Measurements from ENCODE around the gene CCK.
A peak's percentile ranks its signal among the peaks of the same experiment; 100 is the strongest.
"Not testable (repeated sequence)": the region's sequence is repeated elsewhere in the genome, so short reads cannot be mapped to it uniquely, and the experiment has no call there.

CCK gene

DNA sequence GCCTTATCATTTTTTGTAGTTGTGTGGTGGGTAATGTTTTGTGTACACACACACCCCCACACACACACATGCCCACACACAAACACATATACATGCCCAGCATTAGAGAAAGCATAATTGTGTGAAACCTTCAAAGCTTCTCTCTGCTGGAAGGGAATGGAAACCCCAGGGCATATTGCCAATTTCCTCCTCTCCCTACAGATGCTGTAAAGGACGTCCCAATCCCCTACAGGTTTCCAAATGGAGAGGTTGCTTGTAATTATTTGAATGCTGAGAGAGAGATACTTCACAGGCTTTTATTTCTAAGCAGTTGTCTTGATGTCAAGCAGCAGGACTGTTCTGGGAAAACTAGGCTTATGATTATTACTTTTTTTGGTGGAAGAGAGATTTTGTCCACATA lies 23.0 kb upstream of the CCK start:
- no peak for TF ChIP-seq TAF1 (IDR thresholded peaks at IDR 0.05; ENCODE audit: borderline replicate concordance, low read depth, low read length)
- no peak for TF ChIP-seq POLR2A (IDR thresholded peaks at IDR 0.05; ENCODE audit: low read depth, low read length)
- TF ChIP-seq POLR2AphosphoS5 (IDR thresholded peaks at IDR 0.05; ENCODE audit: low read depth, low read length) = no peak
- no peak for FAIRE-seq
- no peak for DNase-seq (ENCODE audit: insufficient read length)

DNA sequence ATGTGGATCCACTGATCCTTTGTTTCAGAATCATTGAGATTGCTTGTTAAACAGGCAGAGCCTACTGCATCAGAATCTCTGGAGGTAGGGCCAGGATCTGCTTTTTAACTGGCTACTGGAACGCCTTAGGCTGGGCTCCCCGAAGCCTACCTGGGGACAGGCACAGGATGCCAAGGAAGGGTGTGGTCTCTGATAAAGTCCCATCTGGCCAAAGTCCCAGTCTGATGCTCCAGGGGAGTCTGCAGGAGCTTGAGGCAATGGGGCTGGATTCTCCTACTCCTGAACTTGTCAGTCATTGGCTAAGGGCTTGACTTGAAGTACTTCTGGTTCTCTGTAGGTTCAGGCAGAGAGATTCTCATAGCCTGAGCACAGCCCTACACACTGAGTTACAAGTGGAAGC lies 22.4 kb upstream of the CCK start:
- FAIRE-seq = no peak
- TF ChIP-seq POLR2A (IDR thresholded peaks at IDR 0.05; ENCODE audit: low read depth, low read length) = no peak
- no peak for TF ChIP-seq TAF1 (IDR thresholded peaks at IDR 0.05; ENCODE audit: borderline replicate concordance, low read depth, low read length)
- no peak for TF ChIP-seq POLR2AphosphoS5 (IDR thresholded peaks at IDR 0.05; ENCODE audit: low read depth, low read length)
- no peak for DNase-seq (ENCODE audit: insufficient read length)

DNA sequence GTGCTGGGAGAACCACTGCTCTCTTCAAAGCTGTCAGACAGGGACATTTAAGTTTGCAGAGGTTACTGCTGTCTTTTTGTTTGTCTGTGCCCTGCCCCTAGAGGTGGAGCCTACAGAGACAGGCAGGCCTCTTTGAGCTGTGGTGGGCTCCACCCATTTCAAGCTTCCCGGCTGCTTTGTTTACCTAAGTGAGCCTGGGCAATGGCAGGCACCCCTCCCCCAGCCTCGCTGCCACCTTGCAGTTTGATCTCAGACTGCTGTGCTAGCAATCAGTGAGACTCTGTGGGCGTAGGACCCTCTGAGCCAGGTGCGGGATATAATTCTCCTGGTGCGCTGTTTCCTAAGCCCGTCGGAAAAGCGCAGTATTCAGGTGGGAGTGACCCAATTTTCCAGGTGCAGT lies 21.4 kb upstream of the CCK start:
- FAIRE-seq; DNase-seq (ENCODE audit: insufficient read length): not testable (repeated sequence)

DNA sequence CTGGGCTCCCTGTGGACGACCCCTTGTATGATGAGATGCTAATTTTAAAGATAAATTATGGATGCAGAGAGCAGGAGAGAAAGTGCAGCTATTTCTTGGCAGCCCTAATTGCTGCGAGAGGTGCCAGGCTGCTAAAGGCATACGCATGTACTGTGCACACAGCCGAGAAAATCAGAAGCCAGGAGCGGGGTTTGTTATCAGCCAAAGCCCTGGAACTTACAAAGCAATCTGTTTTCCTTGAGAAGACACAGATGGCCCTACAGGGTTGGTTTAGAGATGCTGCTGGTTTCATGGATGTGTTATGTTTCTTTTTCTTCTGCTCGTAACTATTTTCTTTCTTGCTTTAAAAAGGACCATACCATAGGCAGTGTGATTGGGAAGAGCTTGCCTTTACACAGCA lies 11.7 kb upstream of the CCK start:
- peak; percentile 24 for FAIRE-seq
- no peak for DNase-seq (ENCODE audit: insufficient read length)
- TF ChIP-seq POLR2AphosphoS5 (IDR thresholded peaks at IDR 0.05; ENCODE audit: low read depth, low read length) (no peak), TAF1 (IDR thresholded peaks at IDR 0.05; ENCODE audit: borderline replicate concordance, low read depth, low read length) (no peak), POLR2A (IDR thresholded peaks at IDR 0.05; ENCODE audit: low read depth, low read length) (no peak)

DNA sequence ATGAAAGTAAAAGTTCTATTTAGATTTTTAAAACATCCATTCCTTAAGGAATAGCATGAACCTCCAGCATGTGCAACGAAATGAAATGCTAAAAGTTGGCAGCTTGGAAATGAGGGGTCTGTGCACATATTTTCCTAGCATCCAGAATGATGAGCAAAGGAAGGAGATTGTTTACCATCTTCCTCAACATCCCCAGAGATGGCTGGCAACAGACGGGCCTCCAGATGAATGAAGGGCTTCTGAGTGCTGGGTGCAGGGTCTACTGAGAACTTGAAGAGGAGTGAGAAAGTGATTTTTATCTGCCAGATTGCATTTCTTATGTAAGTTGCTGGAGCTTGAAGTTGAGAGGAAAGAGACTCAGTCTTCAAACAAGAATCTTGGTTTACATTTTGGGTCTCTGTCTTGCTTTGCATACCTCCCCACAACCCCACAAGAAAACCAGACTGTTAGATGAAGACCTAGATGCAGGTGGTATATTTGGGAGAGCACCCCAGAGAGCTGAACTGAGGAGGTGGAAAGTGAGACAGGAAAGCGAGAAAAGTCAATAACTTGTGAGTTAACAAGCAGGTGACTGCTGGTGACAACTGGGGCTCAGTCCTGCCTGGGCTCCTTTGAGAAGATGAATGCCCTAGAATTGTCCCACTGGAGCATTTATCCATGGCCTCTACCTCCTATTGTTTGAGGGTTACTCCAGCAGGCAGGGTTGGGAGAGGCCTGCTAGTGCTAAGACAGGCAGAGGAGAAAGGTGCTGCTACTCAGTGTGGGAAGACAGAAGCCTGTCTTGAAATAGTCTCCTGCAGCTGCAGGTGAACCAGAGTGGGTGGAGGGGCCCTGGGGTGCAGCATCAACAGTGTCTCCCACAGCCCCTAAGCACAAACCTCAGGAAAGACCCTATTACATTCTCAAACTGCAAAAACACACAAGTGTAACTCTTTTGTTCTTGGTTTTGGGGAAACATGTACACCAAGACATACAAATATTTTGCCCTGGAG lies 10.5 kb upstream of the CCK start:
- DNase-seq (ENCODE audit: insufficient read length) = no peak
- no peak for TF ChIP-seq TAF1 (IDR thresholded peaks at IDR 0.05; ENCODE audit: borderline replicate concordance, low read depth, low read length)
- TF ChIP-seq POLR2AphosphoS5 (IDR thresholded peaks at IDR 0.05; ENCODE audit: low read depth, low read length) = no peak
- no peak for TF ChIP-seq POLR2A (IDR thresholded peaks at IDR 0.05; ENCODE audit: low read depth, low read length)
- FAIRE-seq = no peak

DNA sequence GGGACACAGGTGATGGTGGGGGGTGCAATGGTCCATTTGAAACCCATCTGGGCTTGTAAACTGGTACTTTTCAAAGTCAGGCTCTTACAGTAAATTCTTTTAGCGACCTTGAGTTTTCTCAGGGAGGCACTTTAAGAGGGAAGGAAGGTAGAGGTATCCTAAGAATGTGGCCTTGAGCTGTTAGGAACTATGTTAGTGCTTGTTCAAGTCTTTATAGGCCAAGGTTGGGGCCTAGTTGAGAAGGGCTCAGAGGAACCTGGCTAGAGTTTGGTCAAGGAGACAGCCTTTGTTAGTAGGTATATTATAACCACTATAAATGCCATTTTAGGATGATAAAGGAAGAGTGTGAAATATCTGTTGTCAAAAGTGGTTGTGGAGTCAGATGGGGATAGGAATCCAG lies 9.2 kb upstream of the CCK start:
- no peak for TF ChIP-seq POLR2AphosphoS5 (IDR thresholded peaks at IDR 0.05; ENCODE audit: low read depth, low read length)
- FAIRE-seq (no peak), DNase-seq (ENCODE audit: insufficient read length) (no peak)

DNA sequence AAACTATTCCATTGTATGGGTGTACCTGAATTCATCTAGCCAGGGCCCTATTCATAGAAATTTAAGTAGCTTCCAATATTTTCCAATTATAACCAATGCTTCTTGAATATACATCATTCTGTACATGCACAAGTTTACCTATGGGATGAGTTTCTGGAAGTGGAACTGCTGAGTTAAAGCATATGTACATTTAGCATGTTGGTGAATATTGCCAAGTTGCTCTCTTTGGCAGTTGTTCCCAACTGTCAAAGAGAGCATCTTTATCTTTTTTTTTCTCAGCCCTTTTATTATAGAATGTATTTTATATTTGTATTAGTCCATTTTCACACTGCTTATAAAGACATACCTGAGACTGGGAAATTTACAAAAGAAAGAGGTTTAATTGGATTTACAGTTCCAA lies 8.3 kb upstream of the CCK start:
- FAIRE-seq = no peak
- TF ChIP-seq POLR2AphosphoS5 (IDR thresholded peaks at IDR 0.05; ENCODE audit: low read depth, low read length) = no peak
- TF ChIP-seq POLR2A (IDR thresholded peaks at IDR 0.05; ENCODE audit: low read depth, low read length) = no peak
- TF ChIP-seq TAF1 (IDR thresholded peaks at IDR 0.05; ENCODE audit: borderline replicate concordance, low read depth, low read length) = no peak
- DNase-seq (ENCODE audit: insufficient read length) = no peak

DNA sequence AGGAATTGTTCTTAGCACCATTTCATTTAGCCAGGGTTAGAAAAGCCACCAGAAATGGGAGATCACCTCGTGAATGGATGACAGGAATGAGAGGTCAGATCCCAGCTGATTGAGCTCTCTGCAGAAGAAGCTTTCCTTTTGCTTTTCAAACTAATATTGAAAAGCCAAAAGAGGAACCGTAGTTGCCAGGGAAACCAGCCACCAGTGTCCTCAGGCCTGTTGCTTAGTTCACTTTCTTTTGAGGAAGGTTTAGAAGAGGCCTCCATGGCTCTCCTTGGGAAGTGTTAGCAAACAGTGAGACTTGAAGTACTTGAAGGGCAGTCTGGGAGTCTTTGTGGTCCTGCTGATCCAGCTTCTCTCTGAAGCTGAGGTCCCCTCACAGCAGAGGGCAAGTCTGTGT lies 7.4 kb upstream of the CCK start:
- no peak for FAIRE-seq

DNA sequence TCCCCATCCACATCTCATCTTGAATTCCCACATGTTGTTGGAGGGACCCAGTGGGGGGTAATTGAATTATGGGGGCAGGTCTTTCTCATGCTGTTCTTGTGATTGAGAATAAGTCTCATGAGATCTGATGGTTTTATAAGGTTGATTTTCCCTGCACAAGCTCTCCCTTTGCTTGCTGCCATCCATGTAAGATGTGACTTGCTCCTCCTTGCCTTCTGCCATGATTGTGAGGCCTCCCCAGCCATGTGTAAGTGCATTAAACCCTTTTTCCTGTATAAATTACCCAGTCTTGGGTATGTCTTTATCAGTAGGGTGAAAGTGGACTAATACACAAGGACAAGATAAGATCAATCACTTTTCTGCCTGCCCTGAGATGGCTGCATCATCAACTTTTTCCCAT lies 5.8 kb upstream of the CCK start:
- TF ChIP-seq POLR2AphosphoS5 (IDR thresholded peaks at IDR 0.05; ENCODE audit: low read depth, low read length) = no peak
- TF ChIP-seq TAF1 (IDR thresholded peaks at IDR 0.05; ENCODE audit: borderline replicate concordance, low read depth, low read length) = no peak
- no peak for TF ChIP-seq POLR2A (IDR thresholded peaks at IDR 0.05; ENCODE audit: low read depth, low read length)
- FAIRE-seq (no peak), DNase-seq (ENCODE audit: insufficient read length) (no peak)

More for the DNA sequence above, 7.4 kb upstream of the CCK start:
- no peak for DNase-seq (ENCODE audit: insufficient read length)
- no peak for TF ChIP-seq TAF1 (IDR thresholded peaks at IDR 0.05; ENCODE audit: borderline replicate concordance, low read depth, low read length)
- TF ChIP-seq POLR2AphosphoS5 (IDR thresholded peaks at IDR 0.05; ENCODE audit: low read depth, low read length) = no peak
- no peak for TF ChIP-seq POLR2A (IDR thresholded peaks at IDR 0.05; ENCODE audit: low read depth, low read length)

DNA sequence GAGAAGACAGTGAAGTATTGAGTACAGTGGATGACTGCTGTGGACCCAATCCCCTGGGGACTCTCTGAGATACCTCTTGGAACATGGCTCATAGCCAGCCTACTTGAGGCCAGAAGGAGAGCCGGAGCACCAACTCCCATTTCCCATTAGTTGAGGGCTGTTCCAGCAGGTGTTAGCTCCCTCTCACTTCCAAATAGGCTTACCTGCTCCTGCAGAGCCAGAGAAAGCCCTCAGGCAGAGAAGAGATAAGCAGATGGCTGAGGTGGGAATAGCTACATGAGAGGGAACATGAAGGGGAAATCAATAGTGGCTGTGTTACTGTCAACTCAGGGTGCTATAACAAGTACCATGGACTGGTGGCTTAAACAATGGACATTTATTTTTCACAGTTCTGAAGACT lies 4.6 kb upstream of the CCK start:
- DNase-seq (ENCODE audit: insufficient read length) (no peak), FAIRE-seq (no peak)
- TF ChIP-seq POLR2A (IDR thresholded peaks at IDR 0.05; ENCODE audit: low read depth, low read length) (no peak), POLR2AphosphoS5 (IDR thresholded peaks at IDR 0.05; ENCODE audit: low read depth, low read length) (no peak), TAF1 (IDR thresholded peaks at IDR 0.05; ENCODE audit: borderline replicate concordance, low read depth, low read length) (no peak)

DNA sequence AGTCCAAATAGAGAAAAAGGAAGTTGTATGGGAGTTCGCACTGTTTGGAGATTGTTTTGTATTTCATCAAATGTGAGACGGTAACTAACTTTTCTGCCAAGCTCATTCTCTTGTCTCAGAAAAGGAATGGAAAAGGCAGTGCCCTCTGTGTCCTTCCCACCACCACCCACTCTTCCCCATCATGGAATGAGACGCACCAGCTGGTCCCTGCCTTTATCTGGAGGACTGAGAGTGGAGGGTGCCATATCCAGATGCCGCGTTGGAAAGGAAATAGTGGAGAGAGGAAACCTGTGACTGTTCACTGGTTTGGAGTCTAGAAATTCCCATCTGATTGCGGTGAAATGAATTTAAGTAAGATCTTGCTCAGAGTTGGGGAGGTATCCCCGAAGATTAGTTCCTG lies 3.7 kb upstream of the CCK start:
- FAIRE-seq (no peak), DNase-seq (ENCODE audit: insufficient read length) (no peak)
- TF ChIP-seq POLR2A (IDR thresholded peaks at IDR 0.05; ENCODE audit: low read depth, low read length) = no peak
- TF ChIP-seq TAF1 (IDR thresholded peaks at IDR 0.05; ENCODE audit: borderline replicate concordance, low read depth, low read length) = no peak
- no peak for TF ChIP-seq POLR2AphosphoS5 (IDR thresholded peaks at IDR 0.05; ENCODE audit: low read depth, low read length)

DNA sequence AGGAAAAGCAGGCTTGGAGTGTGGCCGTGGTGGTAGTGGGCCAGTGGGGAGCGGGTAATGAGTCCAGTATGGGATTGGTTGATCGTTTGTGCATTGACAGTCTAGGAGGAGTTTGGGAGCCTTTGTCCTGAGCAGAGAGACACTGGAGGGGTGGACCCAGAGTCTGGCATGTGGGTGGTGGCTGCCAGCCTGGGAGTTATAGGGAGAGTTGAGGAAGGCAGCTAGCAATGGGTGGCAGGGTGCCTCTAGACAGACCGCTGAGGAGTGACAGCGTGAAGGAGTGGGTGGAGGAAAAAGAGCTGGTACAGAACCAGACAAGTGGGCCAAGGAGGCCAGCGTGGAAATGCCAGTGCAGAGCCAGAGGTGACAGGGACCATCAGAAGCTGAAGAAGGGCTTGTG lies 1.9 kb upstream of the CCK start:
- TF ChIP-seq POLR2AphosphoS5 (IDR thresholded peaks at IDR 0.05; ENCODE audit: low read depth, low read length) (no peak), POLR2A (IDR thresholded peaks at IDR 0.05; ENCODE audit: low read depth, low read length) (no peak), TAF1 (IDR thresholded peaks at IDR 0.05; ENCODE audit: borderline replicate concordance, low read depth, low read length) (no peak)
- FAIRE-seq (no peak), DNase-seq (ENCODE audit: insufficient read length) (no peak)

Data from GM12892 (cell line).